NCI-H526 (cell line): Measurements from ENCODE around the gene SRMS.
"Not testable (repeated sequence)": the region's sequence is repeated elsewhere in the genome, so short reads cannot be mapped to it uniquely, and the experiment has no call there.

Experiments used
- DNase-seq, 2 experiments: peaks; one replicate each; lab custom pipeline; 2025; lab: John Stamatoyannopoulos, UW

The SRMS gene

GRCh38 chr20:63578224-63579016 is 30.9 kb upstream of the SRMS start:
- peak in 1 of 2 experiments; percentile 34 for DNase-seq

- no peak for DNase-seq
Measured at GRCh38 chr20:63577317-63577894, 29.9 kb upstream of the SRMS start.

- DNase-seq, result no peak
Measured at GRCh38 chr20:63576311-63576710, 28.8 kb upstream of the SRMS start.

GRCh38 chr20:63574829-63575743 is 27.5 kb upstream of the SRMS start:
- no peak for DNase-seq

GRCh38 chr20:63574156-63574828 is 26.7 kb upstream of the SRMS start, which contains the start of gene HELZ2:
Gene HELZ2 (minus strand): TSS chr20:63574239. CDS start chr20:63572385, 1,854 bp downstream.
- DNase-seq, result peak in 1 of 2 experiments; percentile 80

GRCh38 chr20:63573647-63574131 is 26.1 kb upstream of the SRMS start:
- DNase-seq, result no peak

GRCh38 chr20:63572788-63573646 is 25.5 kb upstream of the SRMS start:
- DNase-seq, result peak in 1 of 2 experiments; percentile 54

GRCh38 chr20:63572071-63572787 is 24.7 kb upstream of the SRMS start:
- peak in 1 of 2 experiments; percentile 46 for DNase-seq

GRCh38 chr20:63571087-63571478 is 23.5 kb upstream of the SRMS start:
- DNase-seq, result not testable (repeated sequence)

- no peak for DNase-seq
Measured at GRCh38 chr20:63570281-63571086, 22.9 kb upstream of the SRMS start.

- peak in 1 of 2 experiments; percentile 32 for DNase-seq
Measured at GRCh38 chr20:63568986-63569949, 21.7 kb upstream of the SRMS start.

GRCh38 chr20:63568170-63568981 is 20.8 kb upstream of the SRMS start:
- DNase-seq, result no peak

GRCh38 chr20:63567386-63568169 is 20.0 kb upstream of the SRMS start:
- DNase-seq, result no peak

- peak in 1 of 2 experiments; percentile 78 for DNase-seq
Measured at GRCh38 chr20:63567136-63567385, 19.5 kb upstream of the SRMS start.

GRCh38 chr20:63566395-63567135 is 19.0 kb upstream of the SRMS start:
- no peak for DNase-seq
